Endodermal cell (in vitro differentiated cells): Measurements from ENCODE around the gene ZNF831. TPM values are rescaled to one million over a fixed set of nuclear protein-coding genes. Genes with fewer than 3 reads are reported as not detected.

Source experiments
- DNase-seq: peaks from one replicate; pipeline ENCODE4 v3.0.0-alpha.2; 2017
- H3K27ac ChIP-seq: 2 replicates; pipeline ENCODE4 v1.5.1; 2013; ENCODE audit warnings: mild to moderate bottlenecking, low read depth, low read length, moderate library complexity
- H3K27me3 ChIP-seq: 2 replicates; pipeline ENCODE4 v1.6.1; 2013; ENCODE audit warnings: mild to moderate bottlenecking, low read length, moderate library complexity; ENCODE audit not compliant: insufficient read depth, control insufficient read depth, poor library complexity, severe bottlenecking
- H3K36me3 ChIP-seq: 2 replicates; pipeline ENCODE4 v1.7.0; 2013; ENCODE audit warnings: mild to moderate bottlenecking, low read length, moderate library complexity; ENCODE audit not compliant: control insufficient read depth, insufficient read depth
- H3K4me1 ChIP-seq: one replicate; pipeline ENCODE4 v1.7.0; 2013; ENCODE audit warnings: low read length; ENCODE audit not compliant: control insufficient read depth, insufficient read depth
- H3K4me3 ChIP-seq: 2 replicates; pipeline ENCODE4 v1.5.1; 2013; ENCODE audit warnings: mild to moderate bottlenecking, low read length, moderate library complexity
- H3K9ac ChIP-seq: 2 replicates; pipeline ENCODE4 v1.6.1; 2013; ENCODE audit warnings: mild to moderate bottlenecking, low read length, moderate library complexity; ENCODE audit not compliant: poor library complexity, severe bottlenecking; ENCODE audit errors: extremely low read depth
- H3K9me3 ChIP-seq: 2 replicates; pipeline ENCODE4 v1.6.1; 2013; ENCODE audit warnings: mild to moderate bottlenecking, low read length, moderate library complexity; ENCODE audit not compliant: control insufficient read depth
- H3K27ac Mint-ChIP-seq: 2 replicates; pipeline ENCODE4 v1.8.0; 2020; ENCODE audit warnings: mixed read lengths
- H3K27me3 Mint-ChIP-seq: 2 replicates; pipeline ENCODE4 v1.8.0; 2021; ENCODE audit warnings: mild to moderate bottlenecking, mixed read lengths; ENCODE audit not compliant: insufficient read depth
- H3K36me3 Mint-ChIP-seq: 2 replicates; pipeline ENCODE4 v1.8.0; 2020; ENCODE audit warnings: low read depth, mixed read lengths
- H3K4me1 Mint-ChIP-seq: 2 replicates; pipeline ENCODE4 v1.8.0; 2020; ENCODE audit warnings: mixed read lengths
- H3K4me3 Mint-ChIP-seq: 2 replicates; pipeline ENCODE4 v1.8.0; 2020; ENCODE audit warnings: mild to moderate bottlenecking, moderate library complexity, mixed read lengths
- H3K9me3 Mint-ChIP-seq: 2 replicates; pipeline ENCODE4 v1.8.0; 2020; ENCODE audit warnings: mild to moderate bottlenecking, mixed read lengths
- CTCF ChIP-seq: fragments of 200-600 bp; sonication (generic); conservative IDR thresholded peaks from 2 replicates; pipeline ENCODE4 v1.5.0; 2021; ENCODE audit warnings: antibody characterized with exemption, mild to moderate bottlenecking
- WGBS, 2 experiments: methylation state at CpG; one replicate each; pipeline versions ENCODE4 v1.1.5 to v1.1.7; 2013; ENCODE audit warnings: missing lambda C conversion rate in 2 of 2, mixed read lengths in 1 of 2; ENCODE audit not compliant: insufficient coverage in 1 of 2, insufficient read length in 1 of 2; 5-methylcytosine and 5-hydroxymethylcytosine counted together
- total RNA-seq, 2 donors: library from RNA; stranded (reverse); fragmentation: NEBNext Ultra II Directional in 1 of 2; extraction: Animal tissue kit (Norgen Biotek cat#: 25700) in 1 of 2; gene quantifications; 2 replicates in 1 of 2; 3 replicates in 1 of 2; pipeline ENCODE4 v1.2.1, GENCODE V29; 2021

The ZNF831 gene
- total RNA-seq, 2 donors from 2014 or later: not detected

- peaks cover 63% of the 10 kb centered on the region for H3K27me3 Mint-ChIP-seq
- H3K9me3 ChIP-seq: no peaks in the 10 kb centered on the region
- H3K36me3 ChIP-seq: no peaks in the 10 kb centered on the region
- H3K4me1 Mint-ChIP-seq: peaks cover 46% of the 10 kb centered on the region
- H3K4me1 ChIP-seq: peaks cover 6% of the 10 kb centered on the region
- H3K9ac ChIP-seq: no peak overlapping the region
- H3K36me3 Mint-ChIP-seq: no peaks in the 10 kb centered on the region
- H3K4me3 ChIP-seq: no peak overlapping the region
- 78 to 86% methylated on average over 9 of the region's 9 CpGs for WGBS, 2 experiments
- peak overlapping the region; percentile 54 for H3K4me3 Mint-ChIP-seq
- H3K27ac Mint-ChIP-seq: no peak overlapping the region
- DNase-seq: peak; percentile 59
- no peaks in the 10 kb centered on the region for H3K9me3 Mint-ChIP-seq
- H3K27me3 ChIP-seq: peaks cover 52% of the 10 kb centered on the region
- no peak overlapping the region for H3K27ac ChIP-seq
- peak; percentile 57 for TF ChIP-seq CTCF
These were observed 57.6 kb downstream of the ZNF831 start for GRCh38 chr20:59221049-59221706.

- peak; percentile 48 for DNase-seq
- peaks cover 69% of the 10 kb centered on the region for H3K27me3 Mint-ChIP-seq
- Histone ChIP-seq H3K36me3 (no peaks in the 10 kb centered on the region), H3K27ac (no peak overlapping the region), H3K4me1 (peaks cover 2% of the 10 kb centered on the region), H3K4me3 (peak overlapping the region; percentile 76), H3K9me3 (no peaks in the 10 kb centered on the region), H3K9ac (no peak overlapping the region), H3K27me3 (peaks cover 54% of the 10 kb centered on the region)
- no peak for TF ChIP-seq CTCF
- H3K4me1 Mint-ChIP-seq: peaks cover 40% of the 10 kb centered on the region
- H3K9me3 Mint-ChIP-seq: no peaks in the 10 kb centered on the region
- peak overlapping the region; percentile 54 for H3K4me3 Mint-ChIP-seq
- 71 to 100% methylated on average over 11 to 18 of the region's 18 CpGs for WGBS, 2 experiments
- no peaks in the 10 kb centered on the region for H3K36me3 Mint-ChIP-seq
- no peak overlapping the region for H3K27ac Mint-ChIP-seq
These were observed 58.2 kb downstream of the ZNF831 start for GRCh38 chr20:59221707-59222252.

DNA sequence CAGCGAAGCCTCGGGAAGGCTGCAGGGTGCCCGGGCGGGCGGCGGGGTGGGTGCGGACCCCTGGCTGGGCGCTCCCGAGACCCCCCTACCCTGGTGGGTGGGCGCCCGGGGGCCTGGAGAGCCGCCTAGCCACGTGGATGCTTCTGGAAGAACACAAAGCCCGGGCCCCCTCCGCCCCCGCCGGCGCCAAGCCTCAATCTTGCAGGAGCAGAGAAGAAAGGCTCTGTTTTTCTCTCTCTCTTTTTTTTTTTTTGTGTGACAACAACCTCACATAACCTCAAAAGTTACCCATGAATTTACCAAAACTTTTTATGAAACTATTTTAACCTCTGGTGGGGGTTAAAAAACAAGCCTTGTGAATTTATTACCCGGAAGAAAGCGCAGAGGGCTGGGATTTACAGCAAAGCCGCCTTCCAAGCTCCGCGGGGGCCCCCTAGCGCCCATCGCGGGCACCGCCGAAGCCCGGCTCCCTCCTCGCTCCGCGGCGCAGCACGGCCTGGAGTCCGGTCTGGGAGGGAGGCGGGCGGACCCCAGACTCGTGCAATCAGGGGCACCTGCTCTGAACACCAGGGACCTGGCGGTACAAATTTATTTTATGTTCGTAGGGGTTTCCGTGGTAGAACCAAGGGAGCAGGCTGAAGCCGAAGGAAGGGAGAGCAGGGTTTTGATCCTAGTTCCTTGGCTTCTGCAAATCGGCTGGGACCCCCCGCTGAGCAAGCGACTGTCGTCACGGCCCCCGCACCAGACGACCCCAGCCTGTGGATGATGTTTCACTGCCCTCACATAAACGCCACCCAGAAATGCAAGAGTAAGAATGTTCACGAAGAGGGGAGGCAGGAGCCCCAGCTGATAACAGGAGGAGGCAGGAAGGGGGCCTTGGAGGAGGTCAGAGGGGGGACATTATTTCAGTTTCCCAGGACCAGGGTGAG lies 58.9 kb downstream of the ZNF831 start:
- Histone ChIP-seq H3K4me3 (peak overlapping the region; percentile 76), H3K36me3 (no peaks in the 10 kb centered on the region), H3K4me1 (peaks cover 2% of the 10 kb centered on the region), H3K9ac (no peak overlapping the region), H3K27ac (no peak overlapping the region), H3K9me3 (no peaks in the 10 kb centered on the region), H3K27me3 (peaks cover 62% of the 10 kb centered on the region)
- H3K36me3 Mint-ChIP-seq: no peaks in the 10 kb centered on the region
- H3K27ac Mint-ChIP-seq: no peak overlapping the region
- peak; percentile 97 for TF ChIP-seq CTCF
- H3K4me1 Mint-ChIP-seq: peaks cover 34% of the 10 kb centered on the region
- H3K4me3 Mint-ChIP-seq: peak overlapping the region; percentile 54
- peak; percentile 94 for DNase-seq
- WGBS, 2 experiments: 15 to 30% methylated on average over 7 to 51 of the region's 51 CpGs
- H3K27me3 Mint-ChIP-seq: peaks cover 71% of the 10 kb centered on the region
- H3K9me3 Mint-ChIP-seq: no peaks in the 10 kb centered on the region
